ENCODE measurements around the gene OOSP4B.
"Not testable (repeated sequence)": the region's sequence is repeated elsewhere in the genome, so short reads cannot be mapped to it uniquely, and the experiment has no call there.

OOSP4B gene

GRCh38 chr11:59997800-59998199 lies 19.2 kb upstream of the OOSP4B start:
- Histone ChIP-seq H3K27ac (ENCODE audit: insufficient read depth, low read length, poor library complexity, severe bottlenecking) (no peak overlapping the region), H3K36me3 (ENCODE audit: control insufficient read depth, insufficient read depth, low read length) (no peaks in the 10 kb centered on the region), H3K4me1 (ENCODE audit: control insufficient read depth, insufficient read depth, low read length, poor library complexity, severe bottlenecking) (no peaks in the 10 kb centered on the region), H3K9me3 (ENCODE audit: control insufficient read depth, low read length) (no peaks in the 10 kb centered on the region), H3K27me3 (replicated peaks; ENCODE audit: control insufficient read depth, insufficient read depth, low read length, poor library complexity, severe bottlenecking) (peaks cover 5% of the 10 kb centered on the region), H3K4me3 (ENCODE audit: insufficient read depth, low read depth, low read length, poor library complexity, severe bottlenecking) (no peak overlapping the region)
- DNase-seq, result no peak

- Histone ChIP-seq H3K27ac (ENCODE audit: insufficient read depth, low read length, poor library complexity, severe bottlenecking) (no peak overlapping the region), H3K4me3 (ENCODE audit: insufficient read depth, low read depth, low read length, poor library complexity, severe bottlenecking) (no peak overlapping the region), H3K4me1 (ENCODE audit: control insufficient read depth, insufficient read depth, low read length, poor library complexity, severe bottlenecking) (no peaks in the 10 kb centered on the region), H3K27me3 (replicated peaks; ENCODE audit: control insufficient read depth, insufficient read depth, low read length, poor library complexity, severe bottlenecking) (peaks cover 5% of the 10 kb centered on the region), H3K9me3 (ENCODE audit: control insufficient read depth, low read length) (no peaks in the 10 kb centered on the region), H3K36me3 (ENCODE audit: control insufficient read depth, insufficient read depth, low read length) (no peaks in the 10 kb centered on the region)
- no peak for DNase-seq
Observed at GRCh38 chr11:59999691-60000090, 17.3 kb upstream of the OOSP4B start.

GRCh38 chr11:60003729-60004128 lies 13.3 kb upstream of the OOSP4B start:
- Histone ChIP-seq H3K27ac (ENCODE audit: insufficient read depth, low read length, poor library complexity, severe bottlenecking) (no peak overlapping the region), H3K4me1 (ENCODE audit: control insufficient read depth, insufficient read depth, low read length, poor library complexity, severe bottlenecking) (no peaks in the 10 kb centered on the region), H3K4me3 (ENCODE audit: insufficient read depth, low read depth, low read length, poor library complexity, severe bottlenecking) (no peak overlapping the region), H3K27me3 (replicated peaks; ENCODE audit: control insufficient read depth, insufficient read depth, low read length, poor library complexity, severe bottlenecking) (peaks cover 3% of the 10 kb centered on the region), H3K36me3 (ENCODE audit: control insufficient read depth, insufficient read depth, low read length) (no peaks in the 10 kb centered on the region), H3K9me3 (ENCODE audit: control insufficient read depth, low read length) (no peaks in the 10 kb centered on the region)
- DNase-seq, result no peak

GRCh38 chr11:60005360-60005759 lies 11.6 kb upstream of the OOSP4B start:
- DNase-seq, result no peak
- H3K36me3 ChIP-seq (ENCODE audit: control insufficient read depth, insufficient read depth, low read length), result no peaks in the 10 kb centered on the region
- H3K4me3 ChIP-seq (ENCODE audit: insufficient read depth, low read depth, low read length, poor library complexity, severe bottlenecking), result no peak overlapping the region
- H3K9me3 ChIP-seq (ENCODE audit: control insufficient read depth, low read length), result no peaks in the 10 kb centered on the region
- H3K4me1 ChIP-seq (ENCODE audit: control insufficient read depth, insufficient read depth, low read length, poor library complexity, severe bottlenecking), result no peaks in the 10 kb centered on the region
- no peaks in the 10 kb centered on the region for H3K27me3 ChIP-seq (replicated peaks; ENCODE audit: control insufficient read depth, insufficient read depth, low read length, poor library complexity, severe bottlenecking)
- H3K27ac ChIP-seq (ENCODE audit: insufficient read depth, low read length, poor library complexity, severe bottlenecking), result no peak overlapping the region

- no peak overlapping the region for H3K27ac ChIP-seq (ENCODE audit: insufficient read depth, low read length, poor library complexity, severe bottlenecking)
- H3K4me3 ChIP-seq (ENCODE audit: insufficient read depth, low read depth, low read length, poor library complexity, severe bottlenecking), result no peak overlapping the region
- H3K36me3 ChIP-seq (ENCODE audit: control insufficient read depth, insufficient read depth, low read length), result no peaks in the 10 kb centered on the region
- H3K27me3 ChIP-seq (replicated peaks; ENCODE audit: control insufficient read depth, insufficient read depth, low read length, poor library complexity, severe bottlenecking), result no peaks in the 10 kb centered on the region
- H3K4me1 ChIP-seq (ENCODE audit: control insufficient read depth, insufficient read depth, low read length, poor library complexity, severe bottlenecking), result no peaks in the 10 kb centered on the region
- no peak for DNase-seq
- no peaks in the 10 kb centered on the region for H3K9me3 ChIP-seq (ENCODE audit: control insufficient read depth, low read length)
Observed at GRCh38 chr11:60018058-60018457, 1.1 kb downstream of the OOSP4B start.

GRCh38 chr11:60020376-60020775 lies 3.4 kb downstream of the OOSP4B start:
- H3K4me1 ChIP-seq (ENCODE audit: control insufficient read depth, insufficient read depth, low read length, poor library complexity, severe bottlenecking); H3K9me3 ChIP-seq (ENCODE audit: control insufficient read depth, low read length); H3K27ac ChIP-seq (ENCODE audit: insufficient read depth, low read length, poor library complexity, severe bottlenecking); H3K27me3 ChIP-seq (replicated peaks; ENCODE audit: control insufficient read depth, insufficient read depth, low read length, poor library complexity, severe bottlenecking); H3K36me3 ChIP-seq (ENCODE audit: control insufficient read depth, insufficient read depth, low read length); DNase-seq; H3K4me3 ChIP-seq (ENCODE audit: insufficient read depth, low read depth, low read length, poor library complexity, severe bottlenecking): not testable (repeated sequence)

- no peaks in the 10 kb centered on the region for H3K27me3 ChIP-seq (replicated peaks; ENCODE audit: control insufficient read depth, insufficient read depth, low read length, poor library complexity, severe bottlenecking)
- no peaks in the 10 kb centered on the region for H3K9me3 ChIP-seq (ENCODE audit: control insufficient read depth, low read length)
- no peak overlapping the region for H3K27ac ChIP-seq (ENCODE audit: insufficient read depth, low read length, poor library complexity, severe bottlenecking)
Observed at GRCh38 chr11:60029015-60029632, 12.1 kb downstream of the OOSP4B start.

GRCh38 chr11:60040109-60040508 lies 23.1 kb downstream of the OOSP4B start, which contains the start of gene OOSP2:
Gene OOSP2, plus strand, starts transcription at chr11:60040409. Its CDS starts 51 bp downstream, at chr11:60040460.
- no peaks in the 10 kb centered on the region for H3K4me1 ChIP-seq (ENCODE audit: control insufficient read depth, insufficient read depth, low read length, poor library complexity, severe bottlenecking)
- H3K9me3 ChIP-seq (ENCODE audit: control insufficient read depth, low read length), result no peaks in the 10 kb centered on the region
- H3K4me3 ChIP-seq (ENCODE audit: insufficient read depth, low read depth, low read length, poor library complexity, severe bottlenecking), result no peak within 1 kb of the TSS
- H3K27ac ChIP-seq (ENCODE audit: insufficient read depth, low read length, poor library complexity, severe bottlenecking), result no peak within 1 kb of the TSS
- H3K36me3 ChIP-seq (ENCODE audit: control insufficient read depth, insufficient read depth, low read length), result no peaks in the 10 kb centered on the region
- DNase-seq, result no peak
- no peaks in the 10 kb centered on the region for H3K27me3 ChIP-seq (replicated peaks; ENCODE audit: control insufficient read depth, insufficient read depth, low read length, poor library complexity, severe bottlenecking)

More at GRCh38 chr11:60029015-60029632, 12.1 kb downstream of the OOSP4B start:
- no peaks in the 10 kb centered on the region for H3K4me1 ChIP-seq (ENCODE audit: control insufficient read depth, insufficient read depth, low read length, poor library complexity, severe bottlenecking)
- DNase-seq, result no peak
- H3K4me3 ChIP-seq (ENCODE audit: insufficient read depth, low read depth, low read length, poor library complexity, severe bottlenecking), result no peak overlapping the region
- H3K36me3 ChIP-seq (ENCODE audit: control insufficient read depth, insufficient read depth, low read length), result no peaks in the 10 kb centered on the region

GRCh38 chr11:60050422-60050821 lies 33.4 kb downstream of the OOSP4B start:
- not testable (repeated sequence) for H3K4me1 ChIP-seq (ENCODE audit: control insufficient read depth, insufficient read depth, low read length, poor library complexity, severe bottlenecking); H3K27me3 ChIP-seq (replicated peaks; ENCODE audit: control insufficient read depth, insufficient read depth, low read length, poor library complexity, severe bottlenecking); H3K27ac ChIP-seq (ENCODE audit: insufficient read depth, low read length, poor library complexity, severe bottlenecking); H3K36me3 ChIP-seq (ENCODE audit: control insufficient read depth, insufficient read depth, low read length); H3K9me3 ChIP-seq (ENCODE audit: control insufficient read depth, low read length); H3K4me3 ChIP-seq (ENCODE audit: insufficient read depth, low read depth, low read length, poor library complexity, severe bottlenecking); DNase-seq

- not testable (repeated sequence) for H3K9me3 ChIP-seq (ENCODE audit: control insufficient read depth, low read length); DNase-seq
Observed at GRCh38 chr11:60050839-60051238, 33.9 kb downstream of the OOSP4B start.

More at GRCh38 chr11:60050839-60051238, 33.9 kb downstream of the OOSP4B start:
- H3K27me3 ChIP-seq (replicated peaks; ENCODE audit: control insufficient read depth, insufficient read depth, low read length, poor library complexity, severe bottlenecking); H3K36me3 ChIP-seq (ENCODE audit: control insufficient read depth, insufficient read depth, low read length); H3K4me3 ChIP-seq (ENCODE audit: insufficient read depth, low read depth, low read length, poor library complexity, severe bottlenecking); H3K27ac ChIP-seq (ENCODE audit: insufficient read depth, low read length, poor library complexity, severe bottlenecking); H3K4me1 ChIP-seq (ENCODE audit: control insufficient read depth, insufficient read depth, low read length, poor library complexity, severe bottlenecking): not testable (repeated sequence)

All from effector memory CD4-positive, alpha-beta T cell (primary cell).